CD14-positive monocyte (primary cell): ENCODE results near the gene DOCK1. TPM values are rescaled to one million over a fixed set of nuclear protein-coding genes. Genes with fewer than 3 reads are reported as not detected.

ENCODE experiments used
- DNase-seq, 3 donors: peaks; one replicate each; pipeline ENCODE4 v3.0.0-alpha.2; 2011 to 2022
- H2AFZ ChIP-seq: 2 replicates; pipeline ENCODE4 v1.6.0; 2012; ENCODE audit warnings: mild to moderate bottlenecking, low read depth, low read length, inconsistent platforms; ENCODE audit not compliant: insufficient read depth, poor library complexity, severe bottlenecking
- H3K27ac ChIP-seq, 2 donors: 1 replicate in 1 of 2; 2 replicates in 1 of 2; pipeline ENCODE4 v1.5.1; 2012 to 2013; ENCODE audit warnings: low read length in 2 of 2, control low read depth in 1 of 2, inconsistent platforms in 1 of 2, low read depth in 1 of 2, mild to moderate bottlenecking in 1 of 2
- H3K27me3 ChIP-seq, 2 donors: one replicate each; pipeline versions ENCODE4 v1.6.0 to v1.6.1; 2011 to 2013; ENCODE audit warnings: low read length in 2 of 2; ENCODE audit not compliant: control insufficient read depth in 2 of 2, insufficient read depth in 2 of 2
- H3K36me3 ChIP-seq, 2 donors: replicated peaks in 1 of 2; 1 replicate in 1 of 2; 2 replicates in 1 of 2; pipeline versions ENCODE4 v1.5.1 to v1.6.1; 2012 to 2013; ENCODE audit warnings: low read length in 2 of 2, control low read depth in 1 of 2, inconsistent platforms in 1 of 2, mild to moderate bottlenecking in 1 of 2; ENCODE audit not compliant: insufficient read depth in 2 of 2, control insufficient read depth in 1 of 2
- H3K4me1 ChIP-seq, 2 donors: 1 replicate in 1 of 2; 2 replicates in 1 of 2; pipeline versions ENCODE4 v1.5.1 to v1.6.1; 2012 to 2013; ENCODE audit warnings: low read length in 2 of 2, control low read depth in 1 of 2, inconsistent platforms in 1 of 2, mild to moderate bottlenecking in 1 of 2, moderate library complexity in 1 of 2; ENCODE audit not compliant: insufficient read depth in 2 of 2, control insufficient read depth in 1 of 2
- H3K4me2 ChIP-seq: replicated peaks from 2 replicates; pipeline ENCODE3; 2012; ENCODE audit warnings: low read length, moderate library complexity, mild to moderate bottlenecking; ENCODE audit not compliant: poor library complexity, severe bottlenecking; ENCODE audit errors: extremely low read depth
- H3K4me3 ChIP-seq, 3 experiments: fragments of 200-600 bp in 1 of 3; sonication (generic) in 1 of 3; replicated peaks in 1 of 3; 1 replicate in 2 of 3; 2 replicates in 1 of 3; pipeline ENCODE4 v1.5.1; 2011 to 2013; ENCODE audit warnings: low read length in 3 of 3, mild to moderate bottlenecking in 3 of 3, control low read depth in 2 of 3, low read depth in 2 of 3, inconsistent platforms in 1 of 3, moderate library complexity in 1 of 3
- H3K79me2 ChIP-seq: 2 replicates; pipeline ENCODE4 v1.6.0; 2012; ENCODE audit warnings: mild to moderate bottlenecking, control low read depth, inconsistent platforms, low read length, moderate library complexity; ENCODE audit not compliant: insufficient read depth
- H3K9ac ChIP-seq: 2 replicates; pipeline ENCODE4 v1.6.0; 2017; ENCODE audit warnings: low read length, mild to moderate bottlenecking; ENCODE audit not compliant: insufficient read depth, poor library complexity, severe bottlenecking
- H3K9me3 ChIP-seq, 2 donors: replicated peaks in 1 of 2; 1 replicate in 1 of 2; 2 replicates in 1 of 2; pipeline versions ENCODE4 v1.5.1 to v1.6.1; 2012 to 2013; ENCODE audit warnings: low read length in 2 of 2, control low read depth in 1 of 2; ENCODE audit not compliant: control insufficient read depth in 1 of 2, insufficient read depth in 1 of 2
- H4K20me1 ChIP-seq: 2 replicates; pipeline ENCODE4 v1.6.0; 2012; ENCODE audit warnings: mild to moderate bottlenecking, low read length, control low read depth, moderate library complexity; ENCODE audit not compliant: insufficient read depth
- H3K27ac Mint-ChIP-seq, 7 donors: one replicate each; pipeline ENCODE4 v1.8.0; 2020; ENCODE audit warnings: mild to moderate bottlenecking in 7 of 7, mixed read lengths in 7 of 7, moderate library complexity in 6 of 7, inconsistent platforms in 2 of 7
- H3K27me3 Mint-ChIP-seq, 3 donors: one replicate each; pipeline ENCODE4 v1.8.0; 2021 to 2022; ENCODE audit warnings: low read depth in 3 of 3, mild to moderate bottlenecking in 3 of 3, mixed read lengths in 3 of 3, moderate library complexity in 3 of 3, inconsistent platforms in 1 of 3
- H3K36me3 Mint-ChIP-seq, 2 donors: one replicate each; pipeline ENCODE4 v1.8.0; 2020; ENCODE audit warnings: mixed read lengths in 2 of 2, inconsistent platforms in 1 of 2, mild to moderate bottlenecking in 1 of 2
- H3K4me1 Mint-ChIP-seq: one replicate; pipeline ENCODE4 v1.8.0; 2020; ENCODE audit warnings: mild to moderate bottlenecking, mixed read lengths
- H3K4me3 Mint-ChIP-seq, 2 donors: one replicate each; pipeline ENCODE4 v1.8.0; 2020; ENCODE audit warnings: mild to moderate bottlenecking in 2 of 2, mixed read lengths in 2 of 2, moderate library complexity in 1 of 2
- H3K9me3 Mint-ChIP-seq, 7 donors: one replicate each; pipeline ENCODE4 v1.8.0; 2020 to 2022; ENCODE audit warnings: mixed read lengths in 7 of 7, mild to moderate bottlenecking in 6 of 7, moderate library complexity in 6 of 7, inconsistent platforms in 2 of 7
- WGBS: methylation state at CpG from one replicate; pipeline ENCODE4 v1.1.5; 2013; ENCODE audit warnings: missing lambda C conversion rate; ENCODE audit not compliant: insufficient coverage; 5-methylcytosine and 5-hydroxymethylcytosine counted together
- intact Hi-C, 2 donors: fragments of 100-400 bp; cut with micrococcal nuclease; formaldehyde crosslinking; loops; one replicate each; pipeline versions ENCODE4 v1.15.0 to v1.15.1; 2023
- polyA plus RNA-seq, 3 donors: library from polyadenylated mRNA; depleted of rRNA in 1 of 3; unstranded in 2 of 3; stranded (reverse) in 1 of 3; fragments of 300-500 nt in 2 of 3; fragments of >200 nt in 1 of 3; fragmentation: Illumina TruSeq in 2 of 3; gene quantifications; 1 replicate in 2 of 3; 2 replicates in 1 of 3; pipeline ENCODE4 v1.2.3, GENCODE V29; 2012 to 2021
- TF ChIP-seq, protein P1 (sequence below): fragments of 200-600 bp; IDR thresholded peaks from one replicate; pipeline ENCODE4 v1.8.0; 2022; ENCODE audit warnings: antibody characterized with exemption, mild to moderate bottlenecking

Gene DOCK1
- polyA plus RNA-seq, 3 donors, result 0.31 to 0.35 TPM; not detected in 1

DNA sequence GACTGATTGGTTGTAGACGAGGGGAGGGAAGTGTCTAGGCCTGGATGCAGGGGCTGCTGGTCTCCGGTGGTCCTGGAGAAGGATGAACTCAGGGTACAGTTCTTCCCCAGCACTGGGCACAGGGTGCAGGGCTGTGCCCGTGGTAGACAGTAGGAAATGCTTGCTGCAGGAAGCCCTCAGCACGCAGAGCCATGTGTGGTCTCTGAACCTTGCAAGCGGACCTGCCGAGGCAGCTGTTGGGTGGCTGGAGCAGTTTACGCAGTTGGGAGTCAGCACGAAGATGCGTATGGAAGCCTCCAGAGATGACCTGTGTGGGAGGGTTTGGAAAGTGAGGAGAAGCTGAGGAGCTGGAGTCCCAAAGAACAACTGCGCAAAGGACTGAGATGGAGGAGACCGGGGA is 39.0 kb downstream of the DOCK1 start:
- DNase-seq, result no peak
- Histone ChIP-seq H4K20me1 (no peaks in the 10 kb centered on the region), H3K4me1 (no peaks in the 10 kb centered on the region), H3K4me2 (no peak overlapping the region), H3K27me3 (no peaks in the 10 kb centered on the region), H2AFZ (no peak overlapping the region), H3K9me3 (peaks cover 23 to 33% of the 10 kb centered on the region in 2 donors), H3K27ac (no peak overlapping the region), H3K36me3 (no peaks in the 10 kb centered on the region), H3K9ac (no peak overlapping the region), H3K4me3 (no peak overlapping the region), H3K79me2 (no peaks in the 10 kb centered on the region)
- TF ChIP-seq, protein P1, sequence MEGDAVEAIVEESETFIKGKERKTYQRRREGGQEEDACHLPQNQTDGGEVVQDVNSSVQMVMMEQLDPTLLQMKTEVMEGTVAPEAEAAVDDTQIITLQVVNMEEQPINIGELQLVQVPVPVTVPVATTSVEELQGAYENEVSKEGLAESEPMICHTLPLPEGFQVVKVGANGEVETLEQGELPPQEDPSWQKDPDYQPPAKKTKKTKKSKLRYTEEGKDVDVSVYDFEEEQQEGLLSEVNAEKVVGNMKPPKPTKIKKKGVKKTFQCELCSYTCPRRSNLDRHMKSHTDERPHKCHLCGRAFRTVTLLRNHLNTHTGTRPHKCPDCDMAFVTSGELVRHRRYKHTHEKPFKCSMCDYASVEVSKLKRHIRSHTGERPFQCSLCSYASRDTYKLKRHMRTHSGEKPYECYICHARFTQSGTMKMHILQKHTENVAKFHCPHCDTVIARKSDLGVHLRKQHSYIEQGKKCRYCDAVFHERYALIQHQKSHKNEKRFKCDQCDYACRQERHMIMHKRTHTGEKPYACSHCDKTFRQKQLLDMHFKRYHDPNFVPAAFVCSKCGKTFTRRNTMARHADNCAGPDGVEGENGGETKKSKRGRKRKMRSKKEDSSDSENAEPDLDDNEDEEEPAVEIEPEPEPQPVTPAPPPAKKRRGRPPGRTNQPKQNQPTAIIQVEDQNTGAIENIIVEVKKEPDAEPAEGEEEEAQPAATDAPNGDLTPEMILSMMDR, result no peak
- 90% methylated on average over 10 of the region's 11 CpGs for WGBS
- Mint-ChIP-seq H3K36me3 (no peaks in the 10 kb centered on the region), H3K4me1 (no peaks in the 10 kb centered on the region), H3K9me3 (peaks cover 3 to 22% (median 10%) of the 10 kb centered on the region in 7 donors), H3K27ac (no peak overlapping the region), H3K4me3 (no peak overlapping the region), H3K27me3 (peaks cover 0 to 2% (median 0%) of the 10 kb centered on the region in 3 donors)
- intact Hi-C loops, result no loop called here

DNA sequence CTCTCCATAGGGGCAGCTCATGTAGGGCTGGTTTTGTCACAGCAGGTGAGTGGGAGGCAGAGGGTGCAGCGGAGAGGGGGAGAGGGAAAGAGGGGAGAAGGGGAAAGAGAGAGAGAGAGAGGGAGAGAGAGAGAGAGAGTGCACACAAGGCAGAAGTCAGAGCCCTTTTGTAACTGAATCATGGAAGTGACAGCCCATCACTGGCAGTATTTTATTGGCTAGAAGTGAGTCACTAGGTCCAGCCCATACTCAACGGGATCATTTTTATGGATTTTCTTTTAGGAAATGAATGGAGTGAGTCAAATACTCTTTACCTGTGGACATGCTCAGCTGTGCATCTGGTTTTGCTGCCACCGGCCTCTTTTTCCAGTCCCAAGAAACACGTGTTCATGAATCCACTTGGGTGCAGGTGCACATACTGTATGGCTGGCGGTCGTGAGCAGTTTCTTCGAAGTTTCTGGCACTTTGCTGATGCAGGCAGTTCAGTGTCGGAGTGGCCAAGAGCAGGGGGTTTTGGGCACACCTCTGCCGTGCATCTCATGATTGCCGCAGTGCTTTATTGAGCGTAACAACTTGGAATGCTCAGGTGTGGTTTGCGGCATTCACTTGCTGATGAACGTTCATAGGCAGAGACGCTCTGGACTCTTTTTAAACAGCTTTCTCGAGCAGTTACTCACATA is 40.3 kb downstream of the DOCK1 start:
- intact Hi-C loops, result no loop called here
- Mint-ChIP-seq H3K4me3 (no peak overlapping the region), H3K9me3 (peaks cover under 1 to 16% (median 6%) of the 10 kb centered on the region in 7 donors), H3K36me3 (no peaks in the 10 kb centered on the region), H3K27me3 (peaks cover 0 to 2% (median 0%) of the 10 kb centered on the region in 3 donors), H3K27ac (no peak overlapping the region), H3K4me1 (no peaks in the 10 kb centered on the region)
- WGBS, result 91% methylated on average over 14 of the region's 15 CpGs
- Histone ChIP-seq H3K4me2 (no peak overlapping the region), H2AFZ (no peak overlapping the region), H3K79me2 (no peaks in the 10 kb centered on the region), H3K9me3 (peaks cover 36 to 40% of the 10 kb centered on the region in 2 donors), H3K27me3 (no peaks in the 10 kb centered on the region), H4K20me1 (no peaks in the 10 kb centered on the region), H3K27ac (no peak overlapping the region), H3K9ac (no peak overlapping the region), H3K36me3 (no peaks in the 10 kb centered on the region), H3K4me3 (no peak overlapping the region), H3K4me1 (no peaks in the 10 kb centered on the region)
- TF ChIP-seq, protein P1, result no peak
- no peak for DNase-seq
